Left cardiac atrium (tissue), 2 donors: Measurements from ENCODE around the gene MAPK8IP1. TPM values are rescaled to one million over a fixed set of nuclear protein-coding genes. Genes with fewer than 3 reads are reported as not detected.

Source experiments
- total RNA-seq, 2 donors: library from RNA; stranded (reverse); fragmentation: NEBNext Ultra II Directional; extraction: Animal tissue kit (Norgen Biotek cat#: 25700); gene quantifications; one replicate each; pipeline ENCODE4 v1.2.1, GENCODE V29; 2021
- donor health status: DM: no; HTN: yes; CAD: no; lungs with severe emphysema.
- donor health status: DM: yes; HTN: yes; CAD: no.

MAPK8IP1 gene
- total RNA-seq, 2 donors from 2014 or later: 5.0 to 6.9 TPM

Other genes starting within 250 kb of the MAPK8IP1 start
- gene CHST1, start 220.0 kb upstream of the MAPK8IP1 start, total RNA-seq: 1 to 10 TPM; 3.2 to 3.5 TPM
- gene SLC35C1, start 80.5 kb upstream of the MAPK8IP1 start, total RNA-seq: 10 to 100 TPM; 12.4 to 13.3 TPM
- 10 to 100 TPM; 59.2 to 62.9 TPM for gene CRY2, start 38.2 kb upstream of the MAPK8IP1 start, total RNA-seq
- gene FREY1, start 21.6 kb downstream of the MAPK8IP1 start, total RNA-seq: under 1 TPM; 0.47 to 0.50 TPM
- 10 to 100 TPM; 13.6 to 18.4 TPM for gene PEX16, start 32.2 kb downstream of the MAPK8IP1 start, total RNA-seq
- under 1 TPM; 0.32 to 0.50 TPM for gene LARGE2, start 37.0 kb downstream of the MAPK8IP1 start, total RNA-seq
- gene PHF21A, start 235.8 kb downstream of the MAPK8IP1 start, total RNA-seq: 10 to 100 TPM; 39.7 to 40.4 TPM